ENCODE results near the gene CCDC18. TPM values are rescaled to one million over a fixed set of nuclear protein-coding genes. Genes with fewer than 3 reads are reported as not detected.

CCDC18 gene
- total RNA-seq, 1 experiment from 2014 or later, result 18.9 TPM

DNA sequence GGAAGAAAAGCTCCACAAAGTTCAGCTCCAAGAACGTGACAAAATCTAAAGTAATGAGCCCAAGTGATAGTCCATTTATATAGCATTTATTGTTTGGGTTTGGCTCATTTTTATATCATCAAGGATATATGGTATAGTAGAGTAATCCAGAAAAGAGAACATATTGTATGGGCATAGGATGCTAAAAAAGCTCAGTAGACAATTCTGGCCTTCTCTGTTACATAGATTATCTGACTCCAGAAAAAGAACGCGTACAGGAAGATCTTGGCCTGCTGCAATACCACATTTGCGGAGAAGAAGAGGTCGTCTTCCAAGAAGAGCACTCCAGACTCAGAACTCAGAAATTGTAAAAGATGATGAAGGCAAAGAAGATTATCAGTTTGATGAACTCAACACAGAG is 44.1 kb upstream of the CCDC18 start:
- CTCF ChIA-PET, result no interaction called here

DNA sequence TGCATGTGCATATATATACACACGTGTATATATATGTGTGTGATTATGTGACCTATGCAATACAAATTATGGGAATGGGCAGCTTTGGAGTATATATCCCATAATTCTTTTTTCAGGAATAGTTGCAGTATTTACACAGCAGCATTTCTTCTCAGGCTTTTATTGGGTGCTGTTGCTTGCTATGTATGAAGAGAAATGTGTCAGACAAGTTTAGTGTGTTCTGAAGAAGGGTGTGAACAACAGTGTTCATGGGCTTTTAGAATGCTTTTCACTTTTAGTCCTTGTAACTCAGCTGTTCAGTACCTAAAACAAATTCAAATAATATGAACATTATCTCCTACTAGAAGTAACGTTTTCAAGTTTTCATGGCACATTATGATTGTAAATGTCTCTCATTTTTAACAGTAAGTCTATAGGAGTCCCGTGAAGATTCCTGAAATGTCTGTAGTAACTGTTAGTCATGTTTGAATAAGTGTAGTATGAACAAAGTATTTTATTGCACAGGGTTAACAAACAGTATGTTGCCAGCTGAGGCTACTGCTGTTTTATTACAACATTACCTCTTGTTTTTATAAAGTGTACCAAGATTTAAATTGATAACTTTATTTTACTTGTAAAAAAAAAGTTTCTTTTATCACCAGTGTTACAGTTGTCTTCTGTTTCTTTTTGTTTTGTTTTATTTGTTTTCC is 42.8 kb upstream of the CCDC18 start:
- ChIA-PET POLR2A (ENCODE audit: unreplicated experiment) (no interaction called here), CTCF (no interaction called here)
- TF ChIP-seq, protein P1, sequence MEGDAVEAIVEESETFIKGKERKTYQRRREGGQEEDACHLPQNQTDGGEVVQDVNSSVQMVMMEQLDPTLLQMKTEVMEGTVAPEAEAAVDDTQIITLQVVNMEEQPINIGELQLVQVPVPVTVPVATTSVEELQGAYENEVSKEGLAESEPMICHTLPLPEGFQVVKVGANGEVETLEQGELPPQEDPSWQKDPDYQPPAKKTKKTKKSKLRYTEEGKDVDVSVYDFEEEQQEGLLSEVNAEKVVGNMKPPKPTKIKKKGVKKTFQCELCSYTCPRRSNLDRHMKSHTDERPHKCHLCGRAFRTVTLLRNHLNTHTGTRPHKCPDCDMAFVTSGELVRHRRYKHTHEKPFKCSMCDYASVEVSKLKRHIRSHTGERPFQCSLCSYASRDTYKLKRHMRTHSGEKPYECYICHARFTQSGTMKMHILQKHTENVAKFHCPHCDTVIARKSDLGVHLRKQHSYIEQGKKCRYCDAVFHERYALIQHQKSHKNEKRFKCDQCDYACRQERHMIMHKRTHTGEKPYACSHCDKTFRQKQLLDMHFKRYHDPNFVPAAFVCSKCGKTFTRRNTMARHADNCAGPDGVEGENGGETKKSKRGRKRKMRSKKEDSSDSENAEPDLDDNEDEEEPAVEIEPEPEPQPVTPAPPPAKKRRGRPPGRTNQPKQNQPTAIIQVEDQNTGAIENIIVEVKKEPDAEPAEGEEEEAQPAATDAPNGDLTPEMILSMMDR (conservative IDR thresholded peaks at IDR 0.05; ENCODE audit: low read depth, low read length), result no peak
- TF ChIP-seq EZH2 (IDR thresholded peaks at IDR 0.05; ENCODE audit: low read length, unreplicated experiment), result no peak
- no peak for TF ChIP-seq EZH2phosphoT487 (IDR thresholded peaks at IDR 0.05; ENCODE audit: borderline replicate concordance, low read length)
- no peaks in the 10 kb centered on the region for H3K9me3 ChIP-seq (ENCODE audit: low read length)
- H3K9ac ChIP-seq (ENCODE audit: low read length), result no peak overlapping the region
- peak; percentile 97 for ATAC-seq
- intact Hi-C loops (cut with micrococcal nuclease), result loop anchor here (5.0 kb wide), 1 partner anchor 55 kb away; no protein-coding TSS in a partner anchor
- H3K36me3 ChIP-seq (ENCODE audit: low read depth, low read length), result peaks cover 47% of the 10 kb centered on the region
- no peaks in the 10 kb centered on the region for H3F3A ChIP-seq (ENCODE audit: low read length, unreplicated experiment)
- BruUV-seq (replicated peaks), result no TSS peak
- no peaks in the 10 kb centered on the region for H4K20me1 ChIP-seq (ENCODE audit: low read length)
- peaks cover 8% of the 10 kb centered on the region; the same call in 1 of the 2 replicates for H3K4me1 ChIP-seq (ENCODE audit: insufficient read depth, low read length)
- peak overlapping the region; percentile 36 for H3K27ac ChIP-seq (ENCODE audit: low read length)
- peak; percentile 15 for DNase-seq
- no peaks in the 10 kb centered on the region for H3K27me3 ChIP-seq (ENCODE audit: low read length)
- H2AFZ ChIP-seq (ENCODE audit: low read length), result no peak overlapping the region
- no peak overlapping the region for H3K4me3 ChIP-seq (ENCODE audit: low read length)
- no peak overlapping the region for H3K4me2 ChIP-seq (ENCODE audit: low read length)
- H3K79me2 ChIP-seq (ENCODE audit: low read length), result no peaks in the 10 kb centered on the region
- H3K9me2 ChIP-seq (replicated peaks; ENCODE audit: low read length), result no peaks in the 10 kb centered on the region

More for the DNA sequence above, 44.1 kb upstream of the CCDC18 start:
- H3K4me3 ChIP-seq (ENCODE audit: low read length), result no peak overlapping the region
- no peaks in the 10 kb centered on the region for H4K20me1 ChIP-seq (ENCODE audit: low read length)
- ATAC-seq (no peak), DNase-seq (no peak)
- no peak overlapping the region for H3K9ac ChIP-seq (ENCODE audit: low read length)
- H3K27me3 ChIP-seq (ENCODE audit: low read length), result no peaks in the 10 kb centered on the region
- no peak overlapping the region for H3K4me2 ChIP-seq (ENCODE audit: low read length)
- H3K4me1 ChIP-seq (ENCODE audit: insufficient read depth, low read length), result peaks cover 8% of the 10 kb centered on the region; the same call in 1 of the 2 replicates
- peaks cover 47% of the 10 kb centered on the region for H3K36me3 ChIP-seq (ENCODE audit: low read depth, low read length)
- H3K9me2 ChIP-seq (replicated peaks; ENCODE audit: low read length), result no peaks in the 10 kb centered on the region
- H3K9me3 ChIP-seq (ENCODE audit: low read length), result no peaks in the 10 kb centered on the region
- no peaks in the 10 kb centered on the region for H3K79me2 ChIP-seq (ENCODE audit: low read length)
- no peak overlapping the region for H2AFZ ChIP-seq (ENCODE audit: low read length)
- TF ChIP-seq EZH2phosphoT487 (IDR thresholded peaks at IDR 0.05; ENCODE audit: borderline replicate concordance, low read length), result no peak
- no peak for TF ChIP-seq EZH2 (IDR thresholded peaks at IDR 0.05; ENCODE audit: low read length, unreplicated experiment)
- TF ChIP-seq, protein P1 (conservative IDR thresholded peaks at IDR 0.05; ENCODE audit: low read depth, low read length), result no peak
- no peak overlapping the region for H3K27ac ChIP-seq (ENCODE audit: low read length)
- intact Hi-C loops (cut with micrococcal nuclease), result loop anchor here (5.0 kb wide), 1 partner anchor 54 kb away; no protein-coding TSS in a partner anchor
- BruUV-seq (replicated peaks), result no TSS peak
- no peaks in the 10 kb centered on the region for H3F3A ChIP-seq (ENCODE audit: low read length, unreplicated experiment)
- POLR2A ChIA-PET (ENCODE audit: unreplicated experiment), result no interaction called here

DNA sequence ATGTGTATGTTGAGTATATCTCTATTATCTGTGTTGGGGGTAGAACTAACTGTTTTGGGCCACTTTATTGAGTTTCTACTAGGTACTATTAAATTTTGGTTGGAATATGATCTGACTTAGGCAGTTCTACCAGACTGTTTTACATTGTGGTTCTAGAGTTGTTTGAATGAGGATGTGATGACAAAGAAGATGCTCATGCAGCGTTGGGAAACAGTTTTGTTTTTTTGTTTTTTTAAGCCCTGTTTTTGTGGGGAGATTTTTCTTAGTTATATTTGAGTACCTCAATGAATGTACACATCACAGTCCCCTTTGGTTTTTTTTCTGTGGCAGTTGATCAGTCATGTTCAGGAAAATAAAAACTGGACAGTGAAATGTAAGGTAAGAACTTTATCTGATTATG is 40.4 kb upstream of the CCDC18 start:
- intact Hi-C loops (cut with micrococcal nuclease), result no loop called here
- Histone ChIP-seq H3K79me2 (ENCODE audit: low read length) (no peaks in the 10 kb centered on the region), H4K20me1 (ENCODE audit: low read length) (no peaks in the 10 kb centered on the region), H2AFZ (ENCODE audit: low read length) (no peak overlapping the region), H3K4me2 (ENCODE audit: low read length) (no peak overlapping the region), H3K27me3 (ENCODE audit: low read length) (no peaks in the 10 kb centered on the region), H3K9ac (ENCODE audit: low read length) (no peak overlapping the region), H3K4me1 (ENCODE audit: insufficient read depth, low read length) (peaks cover 8% of the 10 kb centered on the region; the same call in 1 of the 2 replicates), H3K27ac (ENCODE audit: low read length) (no peak overlapping the region), H3K9me3 (ENCODE audit: low read length) (no peaks in the 10 kb centered on the region), H3F3A (ENCODE audit: low read length, unreplicated experiment) (no peaks in the 10 kb centered on the region), H3K9me2 (replicated peaks; ENCODE audit: low read length) (no peaks in the 10 kb centered on the region), H3K4me3 (ENCODE audit: low read length) (no peak overlapping the region), H3K36me3 (ENCODE audit: low read depth, low read length) (peaks cover 31% of the 10 kb centered on the region)
- CTCF ChIA-PET, result no interaction called here
- POLR2A ChIA-PET (ENCODE audit: unreplicated experiment), result no interaction called here
- ATAC-seq, result no peak
- DNase-seq, result no peak
- TF ChIP-seq EZH2phosphoT487 (IDR thresholded peaks at IDR 0.05; ENCODE audit: borderline replicate concordance, low read length) (no peak), EZH2 (IDR thresholded peaks at IDR 0.05; ENCODE audit: low read length, unreplicated experiment) (no peak)
- TF ChIP-seq, protein P1 (conservative IDR thresholded peaks at IDR 0.05; ENCODE audit: low read depth, low read length), result no peak
- BruUV-seq (replicated peaks), result no TSS peak
